HepG2 (cell line): ENCODE results near the gene ZNF607.

ENCODE experiments used
- CTCF ChIP-seq: sonication (generic); formaldehyde crosslinking; IDR thresholded peaks from 2 replicates; pipeline ENCODE4 v1.5.0; 2020; ENCODE audit warnings: mild to moderate bottlenecking, missing genetic modification reagents, moderate library complexity
- HMGXB4 ChIP-seq, 2 experiments: sonication (generic) in 1 of 2; formaldehyde crosslinking in 1 of 2; IDR thresholded peaks; 2 replicates each; pipeline versions ENCODE4 v1.4.0 to v1.6.1; 2018 to 2020; ENCODE audit warnings: missing genetic modification reagents in 2 of 2, borderline replicate concordance in 1 of 2, low read depth in 1 of 2, mild to moderate bottlenecking in 1 of 2, missing biosample characterization in 1 of 2
- REST ChIP-seq, 2 experiments: IDR thresholded peaks; 2 replicates each; pipeline ENCODE4 v1.6.1; 2011 to 2012; ENCODE audit warnings: low read length in 2 of 2, borderline replicate concordance in 1 of 2, low read depth in 1 of 2, mild to moderate bottlenecking in 1 of 2, moderate library complexity in 1 of 2
- SP140L ChIP-seq: sonication (generic); formaldehyde crosslinking; IDR thresholded peaks from 2 replicates; pipeline ENCODE4 v1.4.0; 2020; ENCODE audit warnings: missing genetic modification reagents, borderline replicate concordance
- ZBTB46 ChIP-seq: sonication (generic); formaldehyde crosslinking; IDR thresholded peaks from 2 replicates; pipeline ENCODE4 v1.4.0; 2020; ENCODE audit warnings: mild to moderate bottlenecking, missing genetic modification reagents, borderline replicate concordance
- ZNF496 ChIP-seq: sonication (generic); formaldehyde crosslinking; IDR thresholded peaks from 2 replicates; pipeline ENCODE4 v1.8.1; 2023; ENCODE audit warnings: mild to moderate bottlenecking, moderate library complexity, missing genetic modification reagents; ENCODE audit not compliant: insufficient replicate concordance

GRCh38 chr19:37725181-37725580 is 5.6 kb upstream of the ZNF607 start:
- TF ChIP-seq CTCF: no peak
- TF ChIP-seq ZBTB46 (CRISPR knock-in tag): no peak
- no peak for TF ChIP-seq SP140L (CRISPR knock-in tag)
- no peak for TF ChIP-seq HMGXB4 (CRISPR knock-in tag; IDR thresholded peaks at IDR 0.05; ENCODE audit: borderline replicate concordance in 1 of 2, low read depth in 1 of 2)
- no peak for TF ChIP-seq ZNF496 (CRISPR knock-in tag)
- no peak for TF ChIP-seq REST (IDR thresholded peaks at IDR 0.05; ENCODE audit: borderline replicate concordance in 1 of 2, low read depth in 1 of 2, low read length in 2 of 2)
